Stromal cell of bone marrow (primary cell): ENCODE results near the gene TMC1.
A peak's percentile ranks its signal among the peaks of the same experiment; 100 is the strongest.

Source experiments
- DNase-seq: peaks from one replicate; pipeline ENCODE4 v3.0.0-alpha.2; 2012; ENCODE audit warnings: low read depth

Gene TMC1

DNA sequence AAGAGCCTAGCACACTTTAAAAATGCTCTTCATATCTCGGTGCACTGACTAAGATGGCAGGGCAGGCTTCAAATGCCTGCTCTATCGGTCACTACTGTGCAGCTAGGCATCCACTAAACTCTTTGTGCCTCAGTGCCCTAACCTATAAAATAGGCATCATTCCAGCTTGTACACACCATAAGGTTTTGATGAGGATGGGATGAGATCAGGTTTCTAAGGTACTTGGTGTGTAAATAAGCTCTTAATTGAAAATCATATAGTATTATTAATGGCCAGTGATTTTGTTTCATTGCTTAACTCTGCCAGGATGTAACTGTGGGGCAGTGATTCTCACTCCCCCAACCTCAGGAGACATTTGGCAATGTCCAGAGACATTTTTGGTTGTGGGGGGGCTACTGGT is 352.9 kb downstream of the TMC1 start:
- no peak for DNase-seq

- no peak for DNase-seq
These were observed 353.8 kb downstream of the TMC1 start for GRCh38 chr9:72875221-72875620.

GRCh38 chr9:72880821-72881220 is 359.4 kb downstream of the TMC1 start:
- no peak for DNase-seq

DNA sequence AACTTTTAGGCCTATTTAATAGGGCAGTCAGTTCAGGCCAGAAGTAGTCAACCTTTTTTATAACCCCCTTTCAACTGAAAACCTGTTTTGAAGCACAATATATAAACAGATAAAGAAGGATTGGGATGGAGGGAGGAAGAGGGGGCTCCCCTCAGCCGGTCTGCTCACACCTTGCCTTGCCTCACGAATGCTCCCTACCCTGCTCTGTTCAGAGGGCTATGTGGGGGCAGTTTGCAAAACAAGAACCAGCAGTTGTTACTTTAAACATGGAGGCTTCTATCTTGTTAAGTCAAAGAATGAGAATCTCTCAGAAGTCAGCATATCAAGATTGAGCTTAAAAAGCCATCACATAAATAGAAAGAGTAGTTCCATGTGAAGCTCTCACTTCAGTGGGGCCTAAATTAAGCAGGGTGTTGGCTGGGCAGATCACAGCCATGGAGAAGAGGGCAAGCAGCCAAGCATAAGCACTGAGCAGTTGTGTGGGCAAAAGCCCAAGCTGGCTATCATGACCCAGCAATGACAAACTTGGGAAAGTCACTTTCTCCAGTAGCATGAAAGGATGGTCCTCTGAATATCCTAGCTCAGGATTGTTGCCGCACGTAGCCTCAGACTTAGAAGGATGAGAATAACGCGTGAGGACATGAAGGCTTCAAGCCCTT is 360.8 kb downstream of the TMC1 start:
- DNase-seq = peak; percentile 21

DNA sequence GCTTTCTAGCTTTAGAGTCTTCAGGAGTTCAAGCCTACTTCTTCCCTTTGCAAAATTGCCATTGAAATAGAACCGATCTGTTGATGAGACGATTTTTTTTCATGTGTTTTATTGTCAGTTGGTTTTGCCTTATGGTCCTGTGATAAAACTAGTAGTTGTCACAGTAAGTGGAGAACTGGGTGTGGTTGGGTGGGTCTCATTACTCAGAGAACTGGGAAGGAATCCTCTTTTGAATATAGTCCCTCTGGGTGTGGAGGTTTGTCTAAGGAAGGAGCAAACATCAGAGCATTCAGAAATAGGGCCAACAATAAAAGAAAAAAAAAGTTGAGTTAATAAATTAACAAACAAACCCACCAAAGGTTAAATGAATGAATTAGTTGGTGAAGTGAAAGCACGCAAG is 362.5 kb downstream of the TMC1 start:
- no peak for DNase-seq

DNA sequence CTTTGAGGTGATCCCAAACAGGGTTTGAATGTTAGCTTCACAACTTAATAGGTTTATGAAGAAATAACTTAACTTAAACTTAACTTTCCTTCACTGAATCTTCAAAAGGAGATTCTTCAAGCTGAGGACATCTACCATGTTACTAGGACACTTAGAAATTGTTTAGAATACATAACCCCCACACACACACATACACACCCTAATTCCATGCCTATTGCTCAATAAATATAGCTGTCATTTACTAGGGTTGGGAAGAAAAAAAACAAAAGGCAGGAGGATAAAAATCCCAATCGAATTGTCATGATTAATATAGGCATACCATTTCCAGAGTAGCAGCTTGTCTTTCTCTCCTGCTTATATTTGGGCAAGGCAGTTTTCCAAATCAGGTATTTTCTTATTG is 363.1 kb downstream of the TMC1 start:
- DNase-seq = no peak
